ENCODE data around the gene SEC24B.
A peak's percentile ranks its signal among the peaks of the same experiment; 100 is the strongest.

SEC24B gene

DNA sequence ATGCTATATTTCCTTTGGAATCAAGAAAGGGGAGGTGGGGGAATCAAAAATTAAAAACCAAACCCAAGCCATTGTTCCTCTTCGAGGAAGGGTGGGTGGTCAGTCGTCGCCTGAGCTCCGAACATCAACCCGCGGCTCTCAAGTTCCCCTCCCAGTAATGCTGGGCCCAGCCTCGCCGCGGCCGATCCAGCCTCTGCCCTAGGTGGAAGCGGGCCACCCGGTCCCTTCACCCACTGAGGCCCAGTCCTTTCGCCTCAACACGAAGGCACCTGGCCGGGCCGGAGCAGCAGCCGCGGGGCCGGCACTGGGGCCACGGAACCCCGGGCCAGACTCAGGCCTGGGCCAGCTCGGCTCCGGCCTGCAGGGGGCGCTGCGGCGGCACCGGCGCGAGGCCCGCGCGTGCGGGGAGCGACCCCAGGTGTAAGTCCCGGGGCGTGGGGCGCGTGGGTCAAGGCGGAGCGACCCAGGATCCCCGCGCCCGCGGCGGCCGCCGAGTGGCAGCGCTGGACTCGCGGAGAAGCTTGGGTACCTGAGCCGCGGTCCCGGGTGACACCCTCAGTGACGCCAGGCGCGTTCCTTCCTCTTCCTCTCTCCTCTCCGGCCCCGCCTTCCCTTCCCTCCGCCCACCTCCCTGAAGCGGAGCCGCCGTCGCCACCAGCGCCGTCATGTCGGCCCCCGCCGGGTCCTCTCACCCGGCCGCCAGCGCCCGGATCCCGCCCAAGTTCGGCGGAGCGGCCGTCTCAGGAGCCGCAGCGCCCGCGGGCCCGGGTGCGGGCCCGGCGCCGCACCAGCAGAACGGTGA is at the start of gene SEC24B:
Gene SEC24B (plus strand): TSS at position 611 of the 802 bp plus-strand sequence. CDS start 55 bp downstream, at position 666.
- peak; percentile 50 for DNase-seq (ENCODE audit: low spot score)

DNA sequence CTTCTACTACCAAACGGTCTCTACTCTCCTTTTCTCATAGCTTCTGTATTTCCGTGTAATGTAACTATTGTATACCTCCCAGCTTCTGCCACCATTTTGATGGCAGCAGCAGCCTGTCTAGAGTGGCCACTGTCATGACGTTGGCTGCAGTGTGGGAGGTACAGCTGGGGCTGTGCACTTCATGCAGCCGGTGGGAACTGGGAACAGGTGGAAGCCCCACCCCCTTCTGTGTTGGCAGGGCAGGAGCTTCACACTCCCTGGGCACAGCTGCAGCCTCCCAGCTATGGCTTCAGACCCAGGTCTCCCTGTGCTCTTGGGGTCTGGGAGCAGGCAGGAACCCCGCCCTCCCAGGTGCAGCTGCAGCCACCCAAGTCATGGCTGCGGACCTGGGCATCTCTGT is 49.8 kb upstream of the SEC24B start:
- no peak for DNase-seq (ENCODE audit: low spot score)

DNA sequence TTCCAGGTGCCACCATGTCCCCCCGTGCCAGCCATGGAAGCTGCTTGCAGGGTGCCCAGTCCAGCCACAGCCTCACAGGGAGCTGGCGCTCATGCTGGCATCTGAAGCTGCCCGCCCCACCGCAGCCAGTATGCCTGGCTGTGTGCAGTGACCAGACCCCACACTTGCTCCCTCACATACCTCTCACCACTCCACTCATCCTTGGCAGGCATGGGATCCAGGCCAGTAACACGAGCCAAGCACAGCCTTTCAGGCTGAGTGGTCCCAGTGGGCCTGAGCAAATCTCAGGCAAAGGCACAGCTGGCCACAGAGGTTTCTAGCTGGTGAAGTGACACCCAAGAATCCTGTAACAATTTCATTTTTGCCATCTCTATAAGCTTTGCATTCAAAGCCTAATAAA is 48.4 kb upstream of the SEC24B start:
- no peak for DNase-seq (ENCODE audit: low spot score)

GRCh38 chr4:109389369-109390114 is 44.1 kb upstream of the SEC24B start:
- DNase-seq (ENCODE audit: low spot score), result no peak

DNA sequence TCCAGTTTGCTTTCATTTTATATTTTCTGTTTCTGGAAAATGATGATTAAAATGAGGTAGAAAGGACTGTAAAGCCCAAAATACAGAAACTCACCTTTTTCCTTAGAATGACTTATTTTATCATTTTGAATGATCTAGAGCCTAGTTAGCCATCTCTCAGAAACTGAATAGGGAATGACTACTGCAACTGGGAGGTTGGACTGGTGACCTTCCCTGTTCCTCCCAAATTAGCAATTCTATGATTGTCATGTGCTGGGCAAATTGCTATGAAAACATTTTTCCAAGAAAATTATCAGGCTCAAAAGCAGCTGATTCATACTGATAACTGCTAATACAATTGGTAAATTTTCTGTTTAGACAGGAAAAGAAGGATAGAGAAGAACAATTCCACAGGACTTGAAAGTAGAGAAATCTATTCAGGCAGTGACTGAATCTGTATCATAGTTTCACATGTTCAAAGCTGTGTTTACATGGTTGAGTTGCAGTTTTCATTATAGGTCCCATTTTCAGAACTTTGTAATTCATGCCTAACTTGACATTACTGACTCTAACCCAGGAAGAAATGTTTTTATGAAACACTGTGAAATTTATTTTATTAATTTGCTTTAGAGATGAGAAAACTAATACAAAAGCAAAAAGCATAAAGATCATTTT is 43.4 kb upstream of the SEC24B start:
- DNase-seq (ENCODE audit: low spot score), result no peak

DNA sequence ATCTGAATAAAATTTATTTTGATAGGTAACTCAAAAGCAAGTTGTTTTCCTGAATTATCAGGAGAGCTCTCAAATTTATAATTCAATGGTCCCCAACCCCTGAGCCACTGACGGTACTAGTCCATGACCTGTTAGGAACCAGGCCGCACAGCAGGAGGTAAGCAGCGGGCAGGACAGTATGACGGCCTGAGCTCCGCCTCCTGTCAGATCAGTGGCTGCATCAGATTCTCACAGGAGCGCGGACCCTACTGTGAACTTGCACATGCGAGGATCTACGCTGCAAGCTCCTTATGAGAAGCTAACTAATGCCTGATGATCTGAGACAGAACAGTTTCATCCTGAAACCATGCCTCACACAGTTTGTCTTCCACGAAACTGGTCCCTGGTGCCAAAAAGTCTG is 37.9 kb upstream of the SEC24B start:
- DNase-seq (ENCODE audit: low spot score), result no peak

DNA sequence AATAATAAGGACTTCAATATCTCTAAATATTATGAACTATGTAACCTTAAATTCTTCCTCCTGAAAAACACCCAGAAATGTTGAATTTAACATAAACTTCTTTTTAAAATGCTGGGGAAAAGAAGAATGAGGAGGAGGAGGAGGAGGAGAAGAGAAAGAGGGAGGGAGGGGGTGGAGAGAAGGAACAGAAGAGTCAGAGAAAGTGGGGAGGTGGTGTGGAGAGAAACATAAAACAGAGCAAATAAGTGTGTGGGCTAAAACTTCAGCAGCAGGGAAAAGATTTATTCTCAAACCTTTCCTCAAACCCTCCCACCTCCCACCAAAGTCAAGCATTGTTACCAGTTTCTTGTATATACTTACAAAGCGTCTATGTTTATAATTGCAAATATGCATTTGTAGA is 34.7 kb upstream of the SEC24B start:
- no peak for DNase-seq (ENCODE audit: low spot score)

GRCh38 chr4:109406337-109406931 is 27.2 kb upstream of the SEC24B start:
- DNase-seq (ENCODE audit: low spot score), result no peak

GRCh38 chr4:109407027-109407737 is 26.4 kb upstream of the SEC24B start:
- no peak for DNase-seq (ENCODE audit: low spot score)

DNA sequence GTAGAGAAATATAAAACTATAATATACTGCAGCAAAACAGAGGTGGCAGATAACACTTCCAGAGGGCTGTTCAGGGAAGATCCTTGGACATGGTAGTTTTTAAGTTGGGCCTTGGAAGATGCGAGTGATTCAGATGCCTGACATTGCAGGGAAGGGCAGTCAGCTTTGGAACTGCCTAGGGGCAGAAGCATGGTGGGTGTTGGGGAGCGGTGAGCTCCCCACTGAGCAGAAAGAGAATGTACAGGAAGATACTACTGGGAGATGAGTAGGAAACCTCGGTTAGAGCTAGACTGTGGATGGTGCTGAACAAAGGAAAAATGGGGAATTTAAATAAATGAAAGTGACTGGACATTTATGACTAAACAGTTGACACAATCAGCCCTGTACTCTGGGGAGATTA is 24.9 kb upstream of the SEC24B start:
- no peak for DNase-seq (ENCODE audit: low spot score)

DNA sequence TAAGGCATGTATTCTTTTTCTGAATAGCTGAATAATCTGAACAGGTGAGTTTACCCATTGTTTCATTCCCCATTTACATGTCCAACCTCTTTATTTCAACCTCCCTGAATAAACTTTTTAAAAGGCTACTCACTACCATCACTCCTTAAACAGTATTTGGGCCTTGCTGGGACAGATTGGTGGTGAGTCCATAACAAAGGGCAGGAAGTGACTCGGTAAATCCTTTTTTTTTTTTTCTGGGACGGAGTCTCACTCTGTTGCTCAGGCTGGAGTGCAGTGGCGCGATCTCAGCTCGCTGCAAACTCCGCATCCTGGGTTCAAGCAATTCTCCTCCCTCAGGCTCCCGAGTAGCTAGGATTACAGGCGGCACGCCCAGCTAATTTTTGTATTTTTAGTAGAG is 23.4 kb upstream of the SEC24B start:
- DNase-seq (ENCODE audit: low spot score), result no peak

- no peak for DNase-seq (ENCODE audit: low spot score)
These were observed 22.8 kb upstream of the SEC24B start for GRCh38 chr4:109410776-109411175.

- DNase-seq (ENCODE audit: low spot score), result no peak
These were observed 21.7 kb upstream of the SEC24B start for GRCh38 chr4:109411964-109412363.

- no peak for DNase-seq (ENCODE audit: low spot score)
These were observed 20.8 kb upstream of the SEC24B start for GRCh38 chr4:109412776-109413175.

DNA sequence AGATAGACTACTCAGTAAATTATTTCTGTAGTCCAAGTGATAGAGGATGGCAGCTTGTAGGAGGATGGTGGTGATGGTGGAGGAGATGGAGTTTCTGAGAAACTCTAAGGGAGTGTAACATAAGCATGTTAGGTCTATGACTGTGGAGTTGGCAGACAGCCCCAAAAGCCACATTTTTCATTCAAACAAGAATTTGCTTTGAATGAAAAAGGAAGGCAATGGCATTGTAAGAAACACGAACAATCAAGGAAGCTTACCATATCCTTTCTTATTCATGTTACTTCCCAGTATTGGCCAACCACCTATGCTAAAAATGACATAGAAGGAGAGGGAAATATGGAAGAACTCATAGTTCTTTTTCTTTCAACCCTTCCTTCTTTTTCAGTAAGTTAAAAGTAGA is 18.7 kb upstream of the SEC24B start:
- no peak for DNase-seq (ENCODE audit: low spot score)

DNA sequence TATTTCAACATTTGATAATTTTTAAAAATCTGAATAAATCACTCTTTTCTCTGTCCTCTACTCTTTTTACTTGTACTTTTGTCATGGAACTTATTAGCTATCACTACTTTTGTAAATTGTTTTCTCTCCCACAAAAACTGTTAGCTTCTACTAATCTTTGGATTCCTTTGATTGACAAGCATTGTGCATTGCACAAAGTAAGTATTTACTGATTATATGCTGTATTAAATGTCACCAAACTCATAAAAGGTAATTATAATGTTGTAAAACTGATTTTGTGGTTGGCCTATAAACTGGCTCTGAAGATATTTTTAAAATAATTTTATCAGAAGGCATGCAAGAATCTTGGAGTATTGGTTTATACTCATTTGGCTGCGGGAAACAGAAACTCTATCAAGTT is 15.0 kb upstream of the SEC24B start:
- DNase-seq (ENCODE audit: low spot score), result no peak

DNA sequence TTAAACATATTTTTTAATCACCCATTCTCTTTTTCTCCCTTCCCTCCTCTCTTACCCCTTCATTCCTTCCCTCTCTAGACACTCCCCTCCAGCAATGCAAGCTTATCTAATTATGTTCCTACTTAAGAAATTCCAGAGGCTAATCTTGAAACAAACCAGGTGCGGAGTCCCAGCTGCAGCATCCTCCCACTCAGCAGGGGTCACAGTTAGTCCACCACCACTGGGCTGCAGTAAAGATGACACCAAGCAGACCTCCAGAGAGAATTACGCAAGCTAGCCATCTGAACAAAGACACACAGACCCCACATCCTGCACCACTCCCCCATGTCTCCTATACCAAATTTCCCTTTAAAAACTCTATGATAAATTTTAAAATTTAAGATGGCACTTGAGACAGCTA is 13.9 kb upstream of the SEC24B start:
- no peak for DNase-seq (ENCODE audit: low spot score)

DNA sequence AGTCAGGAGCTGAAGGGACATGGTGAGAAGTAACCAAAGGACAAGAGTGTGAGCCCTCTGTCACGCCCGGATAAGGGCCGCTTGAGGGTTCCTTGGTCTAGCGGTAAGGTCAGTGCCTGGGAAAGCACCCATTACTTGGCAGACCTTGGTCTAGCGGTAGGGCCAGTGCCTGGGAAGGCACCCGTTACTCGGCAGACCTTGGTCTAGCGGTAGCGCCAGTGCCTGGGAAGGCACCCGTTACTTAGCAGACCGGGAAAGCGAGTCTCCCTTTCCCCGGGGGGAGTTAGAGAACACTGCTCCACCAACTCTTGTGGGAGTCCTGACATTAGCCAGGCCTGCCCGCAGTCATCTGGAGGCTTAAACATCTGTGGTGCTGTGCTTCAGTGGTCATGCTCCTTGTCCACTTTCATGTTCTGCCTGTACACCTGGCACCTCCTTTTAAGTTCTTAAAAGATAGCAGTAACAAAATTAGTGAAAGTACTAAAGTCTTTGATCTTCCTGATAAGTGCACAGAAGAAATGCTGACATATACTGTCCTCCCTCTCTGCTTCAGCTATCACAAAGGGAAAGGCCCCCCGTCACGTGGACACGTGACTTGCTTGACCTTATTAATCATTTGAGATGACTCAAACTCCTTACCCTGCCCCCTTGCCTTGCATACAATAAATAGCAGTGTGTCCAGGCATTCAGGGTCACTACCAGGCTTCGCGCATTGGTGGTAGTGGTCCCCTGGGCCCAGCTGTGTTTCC is 9.3 kb upstream of the SEC24B start:
- no peak for DNase-seq (ENCODE audit: low spot score)

- no peak for DNase-seq (ENCODE audit: low spot score)
These were observed 8.2 kb upstream of the SEC24B start for GRCh38 chr4:109425405-109425804.

DNA sequence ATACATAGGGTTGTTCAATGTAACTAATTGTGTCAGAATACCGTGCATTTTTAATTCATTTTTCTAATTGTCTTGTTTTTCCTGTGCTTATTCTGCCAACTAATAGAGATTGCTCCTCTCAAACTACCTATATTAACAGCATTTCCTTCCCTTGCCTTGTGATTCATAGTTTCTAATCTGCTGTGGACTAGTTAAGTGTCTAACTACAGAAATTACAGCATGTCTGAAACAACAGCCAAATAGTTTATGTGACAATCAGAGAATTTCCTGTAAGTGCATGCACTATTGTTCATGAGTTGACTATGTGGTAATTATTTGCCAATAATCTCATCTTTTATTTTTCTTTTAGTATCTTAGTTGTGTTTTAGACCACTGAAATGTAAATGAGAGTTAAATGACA is 4.1 kb upstream of the SEC24B start:
- DNase-seq (ENCODE audit: low spot score), result no peak

- no peak for DNase-seq (ENCODE audit: low spot score)
These were observed 1.4 kb upstream of the SEC24B start for GRCh38 chr4:109432203-109432602.
